ENCODE measurements around the gene RPS3. TPM values are rescaled to one million over a fixed set of nuclear protein-coding genes. Genes with fewer than 3 reads are reported as not detected.
A peak's percentile ranks its signal among the peaks of the same experiment; 100 is the strongest.

RPS3 gene
- total RNA-seq, 1 donor from 2014 or later, result 1,962 TPM

- H3K36me3 Mint-ChIP-seq, result no peaks in the 10 kb centered on the region
- no peak overlapping the region for H3K9ac ChIP-seq
- H3K4me2 ChIP-seq, result no peak overlapping the region
- peak overlapping the region; percentile 72 for H3K27ac Mint-ChIP-seq
- H3K4me3 Mint-ChIP-seq, result no peak overlapping the region
- no peaks in the 10 kb centered on the region for H3K79me2 ChIP-seq (ENCODE audit: low read depth)
- no peaks in the 10 kb centered on the region for H3K9me3 ChIP-seq (ENCODE audit: low read depth)
- no peaks in the 10 kb centered on the region for H4K20me1 ChIP-seq (ENCODE audit: low read depth)
- peaks cover 7% of the 10 kb centered on the region for H3K4me1 ChIP-seq
- H3K36me3 ChIP-seq, result no peaks in the 10 kb centered on the region
- no peak overlapping the region for H2AFZ ChIP-seq (replicated peaks)
- H3K27me3 ChIP-seq, result peaks cover 7% of the 10 kb centered on the region
- no peaks in the 10 kb centered on the region for H3F3A ChIP-seq (ENCODE audit: low read depth)
- H3K27ac ChIP-seq, result no peak overlapping the region
- H3K4me1 Mint-ChIP-seq, result peaks cover 14% of the 10 kb centered on the region
- peaks cover 6% of the 10 kb centered on the region for H3K27me3 Mint-ChIP-seq (ENCODE audit: insufficient read depth, low read depth)
- DNase-seq (ENCODE audit: low spot score), result no peak
- no peaks in the 10 kb centered on the region for H3K9me3 Mint-ChIP-seq
- TF ChIP-seq EZH2 (IDR thresholded peaks at IDR 0.05), result no peak
- TF ChIP-seq, protein P1, sequence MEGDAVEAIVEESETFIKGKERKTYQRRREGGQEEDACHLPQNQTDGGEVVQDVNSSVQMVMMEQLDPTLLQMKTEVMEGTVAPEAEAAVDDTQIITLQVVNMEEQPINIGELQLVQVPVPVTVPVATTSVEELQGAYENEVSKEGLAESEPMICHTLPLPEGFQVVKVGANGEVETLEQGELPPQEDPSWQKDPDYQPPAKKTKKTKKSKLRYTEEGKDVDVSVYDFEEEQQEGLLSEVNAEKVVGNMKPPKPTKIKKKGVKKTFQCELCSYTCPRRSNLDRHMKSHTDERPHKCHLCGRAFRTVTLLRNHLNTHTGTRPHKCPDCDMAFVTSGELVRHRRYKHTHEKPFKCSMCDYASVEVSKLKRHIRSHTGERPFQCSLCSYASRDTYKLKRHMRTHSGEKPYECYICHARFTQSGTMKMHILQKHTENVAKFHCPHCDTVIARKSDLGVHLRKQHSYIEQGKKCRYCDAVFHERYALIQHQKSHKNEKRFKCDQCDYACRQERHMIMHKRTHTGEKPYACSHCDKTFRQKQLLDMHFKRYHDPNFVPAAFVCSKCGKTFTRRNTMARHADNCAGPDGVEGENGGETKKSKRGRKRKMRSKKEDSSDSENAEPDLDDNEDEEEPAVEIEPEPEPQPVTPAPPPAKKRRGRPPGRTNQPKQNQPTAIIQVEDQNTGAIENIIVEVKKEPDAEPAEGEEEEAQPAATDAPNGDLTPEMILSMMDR (IDR thresholded peaks at IDR 0.05), result no peak
- no peak overlapping the region for H3K4me3 ChIP-seq
These were observed 38.8 kb downstream of the RPS3 start for GRCh38 chr11:75437966-75438659.

- TF ChIP-seq, protein P1 (IDR thresholded peaks at IDR 0.05), result no peak
- TF ChIP-seq EZH2 (IDR thresholded peaks at IDR 0.05) (no peak), EZH2phosphoT487 (IDR thresholded peaks at IDR 0.05) (no peak)
- Histone ChIP-seq H4K20me1 (ENCODE audit: low read depth) (no peaks in the 10 kb centered on the region), H3K27ac (no peak overlapping the region), H3K36me3 (no peaks in the 10 kb centered on the region), H3K4me1 (no peaks in the 10 kb centered on the region), H3K27me3 (no peaks in the 10 kb centered on the region), H3F3A (ENCODE audit: low read depth) (no peaks in the 10 kb centered on the region), H3K79me2 (ENCODE audit: low read depth) (no peaks in the 10 kb centered on the region), H3K9ac (no peak overlapping the region), H2AFZ (replicated peaks) (no peak overlapping the region), H3K9me3 (ENCODE audit: low read depth) (no peaks in the 10 kb centered on the region), H3K4me3 (no peak overlapping the region), H3K4me2 (no peak overlapping the region)
- peaks cover 6% of the 10 kb centered on the region for H3K27me3 Mint-ChIP-seq (ENCODE audit: insufficient read depth, low read depth)
- H3K27ac Mint-ChIP-seq, result peak overlapping the region; percentile 9
- H3K4me1 Mint-ChIP-seq, result peaks cover 6% of the 10 kb centered on the region
- no peaks in the 10 kb centered on the region for H3K9me3 Mint-ChIP-seq
- no peak for DNase-seq (ENCODE audit: low spot score)
- no peaks in the 10 kb centered on the region for H3K36me3 Mint-ChIP-seq
- no peak overlapping the region for H3K4me3 Mint-ChIP-seq
These were observed 39.7 kb downstream of the RPS3 start for GRCh38 chr11:75439026-75439425.

GRCh38 chr11:75439495-75440120 lies 40.3 kb downstream of the RPS3 start:
- H3K27ac ChIP-seq, result no peak overlapping the region
- no peak overlapping the region for H3K27ac Mint-ChIP-seq
- H3K27me3 ChIP-seq, result no peaks in the 10 kb centered on the region
- peaks cover 6% of the 10 kb centered on the region for H3K4me1 Mint-ChIP-seq
- H3K4me3 ChIP-seq, result no peak overlapping the region
- no peaks in the 10 kb centered on the region for H3K36me3 Mint-ChIP-seq
- no peak for DNase-seq (ENCODE audit: low spot score)
- TF ChIP-seq EZH2 (IDR thresholded peaks at IDR 0.05) (no peak), EZH2phosphoT487 (IDR thresholded peaks at IDR 0.05) (no peak)
- TF ChIP-seq, protein P1 (IDR thresholded peaks at IDR 0.05), result no peak
- H3K9ac ChIP-seq, result no peak overlapping the region
- H3K4me2 ChIP-seq, result no peak overlapping the region
- no peaks in the 10 kb centered on the region for H3K79me2 ChIP-seq (ENCODE audit: low read depth)
- H4K20me1 ChIP-seq (ENCODE audit: low read depth), result no peaks in the 10 kb centered on the region
- no peak overlapping the region for H3K4me3 Mint-ChIP-seq
- H3K9me3 Mint-ChIP-seq, result no peaks in the 10 kb centered on the region
- H3K36me3 ChIP-seq, result no peaks in the 10 kb centered on the region
- H3K27me3 Mint-ChIP-seq (ENCODE audit: insufficient read depth, low read depth), result peaks cover 6% of the 10 kb centered on the region
- no peaks in the 10 kb centered on the region for H3K9me3 ChIP-seq (ENCODE audit: low read depth)
- no peak overlapping the region for H2AFZ ChIP-seq (replicated peaks)
- H3K4me1 ChIP-seq, result no peaks in the 10 kb centered on the region
- no peaks in the 10 kb centered on the region for H3F3A ChIP-seq (ENCODE audit: low read depth)

All from neural progenitor cell (in vitro differentiated cells).